Inferior parietal cortex (tissue), 1 donor: ENCODE data around the gene SPAG8.

Source experiments
- DNase-seq: peaks from one replicate; pipeline ENCODE4 v3.0.0-alpha.2; 2016; ENCODE audit errors: extremely low spot score

The SPAG8 gene

DNA sequence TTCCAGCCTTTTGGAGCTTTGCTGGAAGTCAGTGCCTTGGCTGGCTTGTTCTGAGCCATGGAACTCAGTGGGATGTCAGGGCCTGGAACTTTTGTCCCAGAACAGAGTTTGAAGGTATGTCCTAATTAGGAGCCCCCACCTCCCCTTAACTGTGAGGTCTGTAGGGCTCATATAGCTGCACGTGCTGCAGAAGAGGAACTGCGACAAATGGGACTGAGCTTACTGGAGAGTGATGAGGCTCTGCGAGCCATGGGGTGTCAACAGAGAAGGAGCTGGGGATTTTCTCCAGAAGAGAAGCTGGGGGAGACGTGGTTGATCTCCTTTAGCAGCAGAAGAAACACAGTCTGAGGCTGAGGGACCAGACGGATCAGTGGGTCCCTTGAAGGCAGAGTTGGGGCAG is 27.9 kb upstream of the SPAG8 start:
- DNase-seq, result no peak

DNA sequence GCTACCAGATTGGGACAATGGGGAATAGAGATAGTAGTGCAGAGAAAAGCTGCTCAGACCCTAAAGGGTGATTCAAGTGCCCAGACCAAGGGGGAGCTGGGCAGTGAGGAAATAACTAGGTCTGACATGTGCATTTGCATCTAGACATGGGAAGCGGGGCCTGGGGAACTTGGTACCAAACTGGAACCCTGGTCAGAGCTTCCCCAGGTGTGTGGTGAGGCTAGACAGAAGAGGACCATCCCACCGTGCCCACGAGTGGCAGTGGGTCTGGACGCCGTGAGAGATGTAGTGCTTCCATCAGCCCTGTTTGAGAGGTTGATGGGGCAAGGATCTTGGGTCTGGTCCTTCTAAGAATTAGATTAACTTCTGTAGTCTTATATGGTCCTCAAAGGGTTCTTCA is 24.5 kb upstream of the SPAG8 start:
- DNase-seq, result no peak

DNA sequence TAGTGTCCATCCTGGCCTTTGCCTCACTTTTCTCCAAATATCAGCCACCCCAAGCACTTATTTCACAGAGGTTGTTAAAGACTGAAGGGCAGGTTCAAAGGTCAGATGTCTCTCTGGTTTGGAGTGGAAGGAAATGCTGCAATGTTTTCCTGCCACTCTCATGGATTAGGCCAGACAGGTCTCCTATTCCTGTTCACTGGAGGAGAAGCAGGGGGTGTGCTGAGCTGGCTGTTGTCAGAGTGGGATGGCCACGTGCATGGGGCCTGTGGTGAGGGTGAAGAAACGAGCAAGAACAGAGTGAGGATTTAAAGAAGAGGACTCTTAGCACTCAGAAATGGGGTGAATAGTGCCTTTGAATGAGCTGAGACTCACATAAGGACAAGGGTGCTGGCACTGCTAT is 23.7 kb upstream of the SPAG8 start:
- no peak for DNase-seq

- no peak for DNase-seq
Observed at GRCh38 chr9:35835216-35835632, 23.2 kb upstream of the SPAG8 start.

- no peak for DNase-seq
Observed at GRCh38 chr9:35834260-35835215, 22.5 kb upstream of the SPAG8 start.

DNA sequence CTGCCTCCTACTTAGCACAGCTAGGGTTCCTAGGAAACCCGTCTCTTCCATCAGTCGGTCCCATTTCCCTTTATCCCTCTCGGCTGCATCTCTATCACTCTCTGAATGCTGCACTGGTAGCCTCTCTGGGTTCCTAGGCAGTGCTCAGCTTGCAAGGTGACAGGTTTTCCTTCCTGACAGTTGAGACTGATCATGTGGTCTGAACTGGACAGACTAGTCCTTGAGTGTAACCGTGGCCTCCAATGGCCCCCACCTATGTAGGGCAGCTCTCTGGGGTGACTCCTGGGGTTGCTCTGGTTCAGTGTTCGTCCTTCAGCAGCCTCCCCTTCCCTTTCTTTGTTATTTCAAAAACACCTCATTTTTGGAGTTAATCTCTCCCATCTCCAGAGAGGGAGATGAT is 20.8 kb upstream of the SPAG8 start:
- no peak for DNase-seq

DNA sequence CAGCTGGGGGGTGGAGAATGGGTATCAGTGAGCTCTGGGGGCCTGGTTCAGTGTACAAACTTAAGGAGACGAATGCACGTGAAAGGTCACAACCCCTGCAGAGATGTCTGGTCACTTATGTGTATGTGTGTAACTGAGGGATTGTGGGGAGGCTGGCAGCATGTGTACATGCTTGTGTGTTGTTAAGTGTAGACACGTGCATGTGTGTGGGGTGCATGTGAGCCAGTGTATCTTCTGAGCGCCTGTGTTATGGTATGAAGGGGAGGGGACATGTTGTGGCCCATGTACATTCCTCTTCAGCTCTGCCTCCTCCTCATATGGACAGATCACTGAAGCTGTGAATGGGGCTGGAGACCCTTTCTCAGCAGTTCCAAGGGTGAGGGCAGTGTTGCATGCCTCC is 19.0 kb upstream of the SPAG8 start:
- no peak for DNase-seq

GRCh38 chr9:35829764-35830096 is 17.7 kb upstream of the SPAG8 start:
- no peak for DNase-seq

GRCh38 chr9:35829084-35829763 is 17.2 kb upstream of the SPAG8 start, which contains the start of gene TMEM8B:
TMEM8B (plus strand) TSS chr9:35829228; CDS start chr9:35829448, 220 bp downstream.
- DNase-seq, result peak; percentile 73

DNA sequence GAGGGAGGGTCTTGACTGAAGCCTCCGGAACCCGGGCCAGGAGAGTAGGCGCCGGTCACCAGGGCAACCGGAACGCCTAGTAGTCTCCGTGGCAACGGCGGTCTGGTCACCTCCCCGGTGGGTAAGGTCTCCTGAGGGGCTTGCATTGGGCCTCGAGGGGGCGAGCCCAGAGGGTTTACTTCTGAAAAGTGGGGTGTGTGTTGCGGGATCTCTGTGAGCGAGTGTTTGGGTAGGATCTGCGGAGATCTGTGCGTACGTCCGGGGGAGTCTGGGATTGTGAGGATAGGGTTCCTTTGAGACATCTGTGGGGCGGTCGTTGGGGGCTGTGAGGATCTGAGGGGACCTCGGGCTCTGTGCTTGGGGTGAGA is 16.6 kb upstream of the SPAG8 start, which contains the start of gene FAM221B:
FAM221B (minus strand) TSS at position 17 of the 368 bp plus-strand sequence. CDS start 2,571 bp downstream, outside the sequence.
- DNase-seq, result no peak

- no peak for DNase-seq
Observed at GRCh38 chr9:35827486-35827885, 15.4 kb upstream of the SPAG8 start.

- DNase-seq, result peak; percentile 71
Observed at GRCh38 chr9:35826071-35826701, 14.1 kb upstream of the SPAG8 start.

- DNase-seq, result no peak
Observed at GRCh38 chr9:35822926-35823325, 10.9 kb upstream of the SPAG8 start.

DNA sequence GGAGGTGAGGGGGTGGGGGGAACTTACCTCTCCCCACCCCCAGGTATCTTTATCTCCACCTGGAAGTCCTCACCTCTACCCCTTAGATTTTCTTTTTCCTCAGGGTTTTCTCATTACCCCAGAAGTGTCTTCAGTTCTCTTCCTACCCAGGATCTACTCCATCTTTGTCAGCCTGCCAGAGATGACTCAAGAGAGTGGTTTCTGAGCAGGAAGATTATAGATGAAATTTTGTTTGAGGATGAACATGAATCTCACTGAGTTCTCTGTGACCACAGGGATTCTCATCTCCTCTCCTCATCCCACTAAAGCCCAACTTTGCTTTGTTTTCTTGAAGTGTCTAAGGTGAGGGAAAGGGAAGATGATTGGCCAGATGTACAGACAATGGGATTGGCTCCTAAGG is 8.0 kb upstream of the SPAG8 start:
- DNase-seq, result no peak

GRCh38 chr9:35818341-35818740 is 6.3 kb upstream of the SPAG8 start:
- no peak for DNase-seq

- no peak for DNase-seq
Observed at GRCh38 chr9:35816708-35817107, 4.6 kb upstream of the SPAG8 start.

GRCh38 chr9:35814841-35815543 is 2.9 kb upstream of the SPAG8 start, which contains the start of gene HINT2:
HINT2 (minus strand) TSS chr9:35815042; CDS start chr9:35814979, 63 bp downstream.
- peak; percentile 99 for DNase-seq

- peak; percentile 49 for DNase-seq
Observed at GRCh38 chr9:35814106-35814840, 2.2 kb upstream of the SPAG8 start.

DNA sequence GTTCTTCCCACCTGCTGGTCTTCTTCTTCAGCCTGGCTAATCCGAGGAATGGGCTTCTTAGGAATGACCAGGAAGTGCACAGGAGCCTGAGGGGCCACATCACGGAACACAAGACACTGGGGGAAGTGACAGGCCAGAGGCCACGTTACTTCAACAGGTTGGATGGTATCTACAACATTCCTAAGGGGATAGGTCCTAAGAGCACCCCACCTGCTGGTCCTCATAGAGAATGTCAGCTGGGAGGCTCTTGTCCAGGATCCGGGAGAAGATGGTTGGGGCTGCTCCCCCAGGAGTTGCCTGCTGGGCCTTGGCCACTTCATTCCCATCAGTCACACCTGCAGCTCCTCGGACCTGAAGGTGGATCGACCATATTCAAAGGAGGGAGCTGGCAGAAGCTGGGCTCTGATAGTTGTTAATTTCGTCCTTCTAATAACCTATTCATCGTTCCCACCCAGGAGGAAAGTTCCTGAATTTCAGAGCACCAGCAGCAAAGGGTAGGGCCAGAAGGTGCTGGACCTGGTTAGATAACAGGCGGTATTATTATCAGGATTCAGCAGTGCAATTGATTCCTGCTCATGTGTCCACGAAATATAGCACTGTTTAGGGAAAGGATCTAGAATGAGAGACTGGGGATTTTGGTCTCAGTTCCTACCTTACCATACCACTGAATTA is 1.5 kb upstream of the SPAG8 start:
- DNase-seq, result no peak

GRCh38 chr9:35811381-35812024 is 559 bp downstream of the SPAG8 start:
- no peak for DNase-seq
